Lower lobe of right lung (tissue), 2 donors: ENCODE results near the gene KCNIP1. TPM values are rescaled to one million over a fixed set of nuclear protein-coding genes. Genes with fewer than 3 reads are reported as not detected.

Experiments
- ATAC-seq, 2 donors: fragments of 200-7000 bp; cut with Tn5 transposase; one replicate each; pipeline ENCODE4 v1.9.1; 2020 to 2022; ENCODE audit warnings: mild to moderate bottlenecking in 2 of 2, moderate library complexity in 2 of 2
- DNase-seq: peaks from one replicate; pipeline ENCODE4 v3.0.0-alpha.2; 2020
- H3K27ac ChIP-seq: fragments of 200-600 bp; one replicate; pipeline ENCODE4 v1.8.0; 2022
- H3K27me3 ChIP-seq: fragments of 200-600 bp; one replicate; pipeline ENCODE4 v1.8.0; 2022; ENCODE audit warnings: low read depth
- H3K36me3 ChIP-seq: fragments of 200-600 bp; one replicate; pipeline ENCODE4 v1.8.0; 2022; ENCODE audit warnings: mild to moderate bottlenecking
- H3K4me1 ChIP-seq: fragments of 200-600 bp; one replicate; pipeline ENCODE4 v1.8.0; 2022
- H3K4me3 ChIP-seq: fragments of 200-600 bp; one replicate; pipeline ENCODE4 v1.8.0; 2022; ENCODE audit warnings: mild to moderate bottlenecking
- H3K9me3 ChIP-seq: fragments of 200-600 bp; one replicate; pipeline ENCODE4 v1.8.0; 2022
- CTCF ChIP-seq: fragments of 200-600 bp; IDR thresholded peaks from one replicate; pipeline ENCODE4 v1.8.0; 2022; ENCODE audit warnings: antibody characterized with exemption, mild to moderate bottlenecking
- intact Hi-C: fragments of 100-400 bp; cut with DNase I; formaldehyde crosslinking; loops from one replicate; pipeline ENCODE4 v1.11.0; 2022
- total RNA-seq: library from RNA; stranded (reverse); fragmentation: NEBNext Ultra II Directional; extraction: Animal tissue kit (Norgen Biotek cat#: 25700); gene quantifications from one replicate; pipeline ENCODE4 v1.2.1, GENCODE V29; 2021
- donor health status: DM: no; HTN: yes; CAD: no; lungs with severe emphysema.

KCNIP1 gene
- total RNA-seq, 1 donor from 2014 or later = 1.7 TPM

GRCh38 chr5:170468633-170469285 is 35.1 kb upstream of the KCNIP1 start:
- no peaks in the 10 kb centered on the region for H3K9me3 ChIP-seq
- no peak overlapping the region for H3K4me3 ChIP-seq
- no peak overlapping the region for H3K27ac ChIP-seq
- no peak for ATAC-seq
- no peak for DNase-seq
- no peaks in the 10 kb centered on the region for H3K27me3 ChIP-seq
- TF ChIP-seq CTCF = no peak
- H3K36me3 ChIP-seq = no peaks in the 10 kb centered on the region
- H3K4me1 ChIP-seq = no peaks in the 10 kb centered on the region
- intact Hi-C loops = no loop called here

- TF ChIP-seq CTCF = no peak
- ATAC-seq = no peak
- H3K4me1 ChIP-seq = no peaks in the 10 kb centered on the region
- DNase-seq = no peak
- no peaks in the 10 kb centered on the region for H3K27me3 ChIP-seq
- no peaks in the 10 kb centered on the region for H3K9me3 ChIP-seq
- no peak overlapping the region for H3K4me3 ChIP-seq
- intact Hi-C loops = no loop called here
- no peaks in the 10 kb centered on the region for H3K36me3 ChIP-seq
- no peak overlapping the region for H3K27ac ChIP-seq
Observed at GRCh38 chr5:170469414-170469813, 34.4 kb upstream of the KCNIP1 start.

- Histone ChIP-seq H3K27me3 (no peaks in the 10 kb centered on the region), H3K4me1 (no peaks in the 10 kb centered on the region), H3K4me3 (no peak overlapping the region), H3K27ac (no peak overlapping the region), H3K9me3 (no peaks in the 10 kb centered on the region), H3K36me3 (no peaks in the 10 kb centered on the region)
- TF ChIP-seq CTCF = no peak
- intact Hi-C loops = no loop called here
- DNase-seq = no peak
- ATAC-seq = no peak
Observed at GRCh38 chr5:170470275-170470674, 33.5 kb upstream of the KCNIP1 start.

- Histone ChIP-seq H3K36me3 (no peaks in the 10 kb centered on the region), H3K27ac (no peak overlapping the region), H3K27me3 (no peaks in the 10 kb centered on the region), H3K4me3 (no peak overlapping the region), H3K4me1 (no peaks in the 10 kb centered on the region), H3K9me3 (no peaks in the 10 kb centered on the region)
- ATAC-seq = no peak
- no peak for DNase-seq
- no peak for TF ChIP-seq CTCF
- intact Hi-C loops = no loop called here
Observed at GRCh38 chr5:170470808-170471404, 32.9 kb upstream of the KCNIP1 start.

- TF ChIP-seq CTCF = no peak
- H3K27me3 ChIP-seq = no peaks in the 10 kb centered on the region
- intact Hi-C loops = no loop called here
- H3K36me3 ChIP-seq = no peaks in the 10 kb centered on the region
- H3K4me3 ChIP-seq = no peak overlapping the region
- DNase-seq (no peak), ATAC-seq (no peak)
- H3K4me1 ChIP-seq = no peaks in the 10 kb centered on the region
- no peaks in the 10 kb centered on the region for H3K9me3 ChIP-seq
- no peak overlapping the region for H3K27ac ChIP-seq
Observed at GRCh38 chr5:170471551-170472178, 32.2 kb upstream of the KCNIP1 start.
